Heart right ventricle (tissue), 16 donors: ENCODE measurements around the gene OR13C2. TPM values are rescaled to one million over a fixed set of nuclear protein-coding genes. Genes with fewer than 3 reads are reported as not detected.
"Not testable (repeated sequence)": the region's sequence is repeated elsewhere in the genome, so short reads cannot be mapped to it uniquely, and the experiment has no call there.

Experiments used
- ATAC-seq, 8 donors: fragments of 200-7000 bp; cut with Tn5 transposase; one replicate each; pipeline ENCODE4 v1.9.1; 2020; ENCODE audit warnings: mild to moderate bottlenecking in 8 of 8, moderate library complexity in 8 of 8, moderate number of reproducible peaks in 1 of 8
- DNase-seq, 2 donors: peaks; one replicate each; pipeline ENCODE4 v3.0.0-alpha.2; 2020
- H3K27ac ChIP-seq, 10 donors: fragments of 200-600 bp; sonication (generic) in 2 of 10; one replicate each; pipeline versions ENCODE4 v1.5.0 to v1.8.0; 2020 to 2022; ENCODE audit warnings: mild to moderate bottlenecking in 3 of 10
- H3K27me3 ChIP-seq, 7 donors: fragments of 200-600 bp; one replicate each; pipeline ENCODE4 v1.8.0; 2021 to 2022; ENCODE audit warnings: mild to moderate bottlenecking in 2 of 7
- H3K36me3 ChIP-seq, 9 donors: fragments of 200-600 bp; sonication (generic) in 1 of 9; one replicate each; pipeline versions ENCODE4 v1.5.0 to v1.8.0; 2020 to 2022; ENCODE audit warnings: mild to moderate bottlenecking in 2 of 9
- H3K4me1 ChIP-seq, 9 donors: fragments of 200-600 bp; sonication (generic) in 1 of 9; one replicate each; pipeline versions ENCODE4 v1.5.0 to v1.8.0; 2020 to 2022; ENCODE audit warnings: mild to moderate bottlenecking in 4 of 9
- H3K4me3 ChIP-seq, 10 donors: fragments of 200-600 bp; sonication (generic) in 2 of 10; one replicate each; pipeline versions ENCODE4 v1.5.0 to v1.8.0; 2020 to 2022; ENCODE audit warnings: mild to moderate bottlenecking in 7 of 10, moderate library complexity in 2 of 10
- H3K9me3 ChIP-seq, 11 donors: fragments of 200-600 bp in 10 of 11; sonication (generic) in 2 of 11; one replicate each; pipeline versions ENCODE4 v1.5.0 to v1.8.0; 2013 to 2022; ENCODE audit warnings: mild to moderate bottlenecking in 2 of 11, control low read depth in 1 of 11, moderate library complexity in 1 of 11
- CTCF ChIP-seq, 9 donors: fragments of 200-600 bp; sonication (generic) in 2 of 9; IDR thresholded peaks; one replicate each; pipeline versions ENCODE4 v1.5.0 to v1.8.0; 2021 to 2022; ENCODE audit warnings: antibody characterized with exemption in 9 of 9, mild to moderate bottlenecking in 5 of 9, moderate library complexity in 1 of 9
- WGBS, 2 donors: extraction: QIAGEN DNeasy Blood & Tissue Kit; methylation state at CpG; one replicate each; pipeline ENCODE4 v1.1.7; 2013; ENCODE audit warnings: inconsistent platforms in 1 of 2; 5-methylcytosine and 5-hydroxymethylcytosine counted together
- intact Hi-C, 10 donors: fragments of 100-400 bp; cut with DNase I; formaldehyde crosslinking; loops; one replicate each; pipeline versions ENCODE4 v1.11.1 to v1.14.2; 2022
- polyA plus RNA-seq, 2 donors: library from polyadenylated mRNA; stranded (reverse); fragments of 200-250 nt; gene quantifications; one replicate each; pipeline ENCODE4 v1.2.3, GENCODE V29; 2013
- total RNA-seq, 10 donors: library from RNA; stranded (reverse); fragmentation: NEBNext Ultra II Directional in 3 of 10; extraction: Animal tissue kit (Norgen Biotek cat#: 25700) in 3 of 10; gene quantifications; one replicate each; pipeline versions ENCODE4 v1.2.1 to v1.2.4, GENCODE V29; 2021 to 2023
- donor health status: Arrhythmogenic right ventricular cardiomyopathy.
- donor health status: ischemic (EF 13 %, LVEDD 7.1; RV severe dilation, severe dysfunction).
- donor health status: healthy with polysubstance abuse.
- donor health status: DM: no; HTN: yes; CAD: no.
- donor health status: DM: no; HTN: no; CAD: no.
- donor health status: ischemic (EF 25% LVEDD 6.9; RV normal size, moderate dysfunction).
- donor health status: ischemic (EF 25% LVEDD 5.7; RV mildly dilated, moderate dysfunction).
- donor health status: healthy.
- donor health status: DM: yes; HTN: yes; CAD: no.
- donor health status: Ischemic cardiomyopathy.
- donor health status: ischemic (EF 35%, LVEDD 5.7; RV mildly dilated, moderate dysfunction).
- donor health status: nonischemic (EF 11% LVEDD 7.7; RV severe dilation, severe dysfunction).
- donor health status: DM: yes; HTN: yes; CAD: no.
- donor health status: PGD.
- donor health status: ischemic (EF 29% LVEDD 5.4; RV normal size, mild dysfunction).
- donor health status: nonischemic (EF 23%, LVEDD 6.1; RV moderate dilation, normal function).

The OR13C2 gene
- total and polyA plus RNA-seq, 12 donors, result not detected

DNA sequence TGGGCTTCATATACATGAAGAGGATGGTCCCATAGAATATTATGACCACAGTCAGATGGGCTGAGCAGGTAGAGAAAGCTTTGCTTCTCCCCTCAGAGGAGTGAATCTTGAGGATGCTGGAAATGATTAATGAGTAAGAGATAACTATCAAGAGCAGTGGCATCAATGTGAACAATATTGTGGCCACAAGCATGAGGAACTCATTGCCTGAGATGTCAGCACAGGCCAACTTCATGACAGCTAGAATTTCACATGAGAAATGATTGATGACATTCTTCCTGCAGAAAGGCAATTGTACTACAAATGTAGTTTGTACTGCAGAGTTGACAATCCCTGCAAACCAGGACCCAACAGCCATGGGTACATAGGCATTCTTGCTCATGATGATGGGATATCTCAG lies 12.0 kb upstream of the OR13C2 start:
- H3K36me3 ChIP-seq, result no peaks in the 10 kb centered on the region
- no peak for TF ChIP-seq CTCF (IDR thresholded peaks at IDR 0.05)
- intact Hi-C loops, result no loop called here
- H3K9me3 ChIP-seq, result peaks cover 0 to 5% (median 0%) of the 10 kb centered on the region in 11 donors
- no peak for DNase-seq
- no peaks in the 10 kb centered on the region for H3K27me3 ChIP-seq
- no peak overlapping the region for H3K27ac ChIP-seq
- H3K4me1 ChIP-seq, result no peaks in the 10 kb centered on the region
- H3K4me3 ChIP-seq, result no peak overlapping the region
- ATAC-seq, result no peak

DNA sequence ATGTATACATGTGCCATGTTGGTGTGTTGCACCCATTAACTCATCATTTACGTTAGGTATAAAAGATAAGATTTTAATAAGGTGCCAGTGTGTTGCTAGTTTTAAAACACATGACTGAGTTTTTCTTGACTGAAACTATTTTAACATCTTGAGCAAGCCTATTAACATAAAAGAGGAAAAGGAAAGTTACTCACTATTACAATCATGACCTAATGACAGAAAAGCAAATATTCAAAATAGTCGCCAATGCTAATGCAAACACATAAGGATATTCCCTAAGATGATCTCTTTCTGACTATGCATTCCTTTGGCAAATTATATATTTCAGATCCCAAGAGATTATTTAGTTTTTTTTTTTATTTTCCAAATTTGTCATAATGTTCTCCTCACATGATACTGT lies 5.8 kb upstream of the OR13C2 start:
- ATAC-seq (no peak), DNase-seq (no peak)
- H3K4me3 ChIP-seq, result no peak overlapping the region
- no peaks in the 10 kb centered on the region for H3K36me3 ChIP-seq
- TF ChIP-seq CTCF (IDR thresholded peaks at IDR 0.05), result no peak
- peaks cover 0 to 5% (median 0%) of the 10 kb centered on the region in 11 donors for H3K9me3 ChIP-seq
- no peaks in the 10 kb centered on the region for H3K27me3 ChIP-seq
- 72 to 80% methylated on average over 2 of the region's 2 CpGs for WGBS, 2 donors
- no peak overlapping the region for H3K27ac ChIP-seq
- no peaks in the 10 kb centered on the region for H3K4me1 ChIP-seq
- intact Hi-C loops, result no loop called here

DNA sequence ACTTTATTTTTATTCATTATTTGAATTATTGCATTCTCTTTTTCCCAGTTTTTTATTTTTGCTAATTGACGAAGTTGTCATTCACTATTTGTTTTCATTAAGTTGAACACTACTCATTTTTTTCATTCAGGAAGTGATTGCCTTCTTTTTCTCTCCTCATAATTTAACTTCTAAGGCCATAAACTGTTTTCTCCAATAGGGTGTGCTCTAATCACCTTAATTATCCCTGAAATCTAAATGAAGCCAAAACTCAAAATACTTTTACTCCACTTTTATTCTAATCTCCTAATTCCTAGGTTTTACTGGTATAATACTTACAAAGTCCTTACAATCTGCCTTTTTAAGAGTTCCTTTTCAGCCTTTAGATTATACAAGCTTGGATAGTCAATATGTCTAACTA lies 2.9 kb upstream of the OR13C2 start:
- H3K27me3 ChIP-seq, result no peaks in the 10 kb centered on the region
- WGBS, 2 donors, result 19 to 28% methylated on average over 1 of the region's 1 CpG

GRCh38 chr9:104606152-104606551 lies 725 bp upstream of the OR13C2 start:
- intact Hi-C loops, result no loop called here
- no peak for TF ChIP-seq CTCF (IDR thresholded peaks at IDR 0.05)
- no peak overlapping the region for H3K27ac ChIP-seq
- no peak for ATAC-seq
- no peaks in the 10 kb centered on the region for H3K9me3 ChIP-seq
- no peaks in the 10 kb centered on the region for H3K4me1 ChIP-seq
- no peak for DNase-seq
- H3K36me3 ChIP-seq, result no peaks in the 10 kb centered on the region
- H3K27me3 ChIP-seq, result no peaks in the 10 kb centered on the region
- no peak overlapping the region for H3K4me3 ChIP-seq
- 85 to 90% methylated on average over 2 of the region's 2 CpGs for WGBS, 2 donors

More for the DNA sequence above, 2.9 kb upstream of the OR13C2 start:
- H3K4me3 ChIP-seq, result no peak overlapping the region
- no peaks in the 10 kb centered on the region for H3K36me3 ChIP-seq
- DNase-seq, result no peak
- intact Hi-C loops, result no loop called here
- no peak overlapping the region for H3K27ac ChIP-seq
- H3K9me3 ChIP-seq, result no peaks in the 10 kb centered on the region
- no peak for TF ChIP-seq CTCF (IDR thresholded peaks at IDR 0.05)
- H3K4me1 ChIP-seq, result no peaks in the 10 kb centered on the region
- no peak for ATAC-seq

DNA sequence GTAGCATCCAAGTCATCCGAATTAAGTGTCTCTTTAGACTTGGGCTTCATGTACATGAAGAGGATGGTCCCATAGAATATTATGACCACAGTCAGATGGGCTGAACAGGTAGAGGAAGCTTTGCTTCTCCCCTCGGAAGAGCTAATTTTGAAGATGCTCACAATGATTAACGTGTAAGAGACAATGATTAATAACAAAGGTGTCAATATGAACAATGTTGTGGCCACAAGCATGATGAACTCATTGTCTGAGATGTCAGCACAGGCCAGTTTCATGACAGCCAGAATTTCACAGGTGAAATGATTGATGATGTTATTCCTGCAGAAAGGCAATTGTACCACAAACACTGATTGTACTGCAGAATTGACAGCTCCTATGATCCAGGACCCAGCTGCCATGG lies 626 bp downstream of the OR13C2 start:
- Histone ChIP-seq H3K4me1 (no peaks in the 10 kb centered on the region), H3K4me3 (no peak overlapping the region), H3K9me3 (no peaks in the 10 kb centered on the region), H3K27ac (no peak overlapping the region), H3K36me3 (no peaks in the 10 kb centered on the region), H3K27me3 (no peaks in the 10 kb centered on the region)
- ATAC-seq (no peak), DNase-seq (no peak)
- TF ChIP-seq CTCF (IDR thresholded peaks at IDR 0.05), result no peak
- intact Hi-C loops, result no loop called here
- WGBS, 2 donors, result 71 to 86% methylated on average over 3 of the region's 3 CpGs

DNA sequence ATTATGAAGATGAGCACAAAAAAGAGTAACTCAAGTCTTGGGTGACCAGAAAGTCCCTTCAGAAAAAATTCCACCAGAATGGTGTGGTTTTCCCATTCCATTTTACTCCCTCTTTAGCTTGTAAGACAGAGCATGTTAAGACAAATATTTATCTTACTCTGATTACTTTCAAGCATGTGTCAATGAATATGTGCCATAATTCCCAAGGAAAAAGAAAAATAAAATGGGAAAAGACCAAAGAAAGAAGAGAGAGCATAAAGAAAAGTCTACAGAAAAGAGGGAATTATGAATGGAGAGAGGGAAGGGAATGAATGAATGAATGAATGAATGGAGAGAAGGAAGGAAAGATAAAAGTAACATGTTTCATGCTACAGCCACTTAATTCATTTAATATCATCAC lies 6.1 kb downstream of the OR13C2 start, which contains the start of gene OR13C5:
TSS of gene OR13C5 (minus strand) at position 101 of the 400 bp plus-strand sequence. CDS start at position 101, 0 bp downstream.
- H3K4me1 ChIP-seq, H3K4me3 ChIP-seq, H3K36me3 ChIP-seq, intact Hi-C loops, H3K9me3 ChIP-seq, DNase-seq, H3K27me3 ChIP-seq, ATAC-seq, H3K27ac ChIP-seq: not testable (repeated sequence)

DNA sequence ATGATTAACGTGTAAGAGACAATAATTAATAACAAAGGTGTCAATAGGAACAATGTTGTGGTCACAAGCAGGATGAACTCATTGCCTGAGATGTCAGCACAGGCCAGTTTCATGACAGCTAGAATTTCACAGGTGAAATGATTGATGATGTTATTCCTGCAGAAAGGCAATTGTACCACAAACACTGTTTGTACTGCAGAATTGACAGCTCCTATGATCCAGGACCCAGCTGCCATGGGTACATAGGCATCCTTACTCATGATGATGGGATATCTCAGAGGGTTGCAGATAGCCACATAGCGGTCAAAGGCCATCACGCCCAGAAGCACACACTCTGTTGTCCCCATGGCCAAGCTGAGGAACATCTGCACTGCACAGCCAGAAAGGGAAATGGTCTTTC lies 6.7 kb downstream of the OR13C2 start:
- ATAC-seq, H3K4me1 ChIP-seq, H3K27ac ChIP-seq, H3K4me3 ChIP-seq, DNase-seq, H3K36me3 ChIP-seq, intact Hi-C loops, H3K27me3 ChIP-seq: not testable (repeated sequence)
- peaks cover 0 to 11% (median 0%) of the 10 kb centered on the region in 11 donors for H3K9me3 ChIP-seq
- 70 to 77% methylated on average over 3 of the region's 3 CpGs for WGBS, 2 donors
